Measurements from ENCODE around the gene ABTB2.

DNA sequence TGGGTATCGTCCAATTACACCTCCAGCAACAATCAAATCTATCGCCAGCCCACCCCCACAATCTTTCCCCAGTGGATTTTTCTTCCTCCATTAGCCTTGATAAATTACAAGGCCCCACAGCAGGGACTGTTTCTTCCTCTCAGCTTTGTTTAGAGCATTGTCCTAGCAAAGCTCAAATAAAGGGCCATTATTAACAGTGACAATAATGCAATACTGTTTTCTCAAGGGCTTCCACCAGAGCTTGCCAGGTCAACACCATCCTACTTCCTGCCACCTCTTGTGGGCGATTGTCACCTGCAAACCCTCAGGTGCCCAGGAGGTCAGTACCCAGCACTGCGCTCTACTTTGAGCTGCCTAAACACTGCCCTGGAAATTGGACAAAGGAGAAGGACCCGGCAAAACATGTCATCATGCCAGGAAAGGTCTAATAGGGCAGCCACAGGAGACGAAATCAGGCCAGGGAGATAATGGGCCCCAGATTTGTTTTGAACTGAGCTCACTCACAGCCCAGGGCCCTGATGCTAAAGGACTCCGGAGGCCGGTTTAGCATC lies 95.2 kb downstream of the ABTB2 start:
- TF ChIP-seq, protein P1, sequence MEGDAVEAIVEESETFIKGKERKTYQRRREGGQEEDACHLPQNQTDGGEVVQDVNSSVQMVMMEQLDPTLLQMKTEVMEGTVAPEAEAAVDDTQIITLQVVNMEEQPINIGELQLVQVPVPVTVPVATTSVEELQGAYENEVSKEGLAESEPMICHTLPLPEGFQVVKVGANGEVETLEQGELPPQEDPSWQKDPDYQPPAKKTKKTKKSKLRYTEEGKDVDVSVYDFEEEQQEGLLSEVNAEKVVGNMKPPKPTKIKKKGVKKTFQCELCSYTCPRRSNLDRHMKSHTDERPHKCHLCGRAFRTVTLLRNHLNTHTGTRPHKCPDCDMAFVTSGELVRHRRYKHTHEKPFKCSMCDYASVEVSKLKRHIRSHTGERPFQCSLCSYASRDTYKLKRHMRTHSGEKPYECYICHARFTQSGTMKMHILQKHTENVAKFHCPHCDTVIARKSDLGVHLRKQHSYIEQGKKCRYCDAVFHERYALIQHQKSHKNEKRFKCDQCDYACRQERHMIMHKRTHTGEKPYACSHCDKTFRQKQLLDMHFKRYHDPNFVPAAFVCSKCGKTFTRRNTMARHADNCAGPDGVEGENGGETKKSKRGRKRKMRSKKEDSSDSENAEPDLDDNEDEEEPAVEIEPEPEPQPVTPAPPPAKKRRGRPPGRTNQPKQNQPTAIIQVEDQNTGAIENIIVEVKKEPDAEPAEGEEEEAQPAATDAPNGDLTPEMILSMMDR (IDR thresholded peaks at IDR 0.05), result no peak
- TF ChIP-seq POLR2A (IDR thresholded peaks at IDR 0.05) (no peak), POLR2AphosphoS5 (IDR thresholded peaks at IDR 0.05) (no peak)
